Activated CD4-positive, alpha-beta memory T cell treated with anti-CD3 and anti-CD28 coated beads, Interleukin-2, amount 10 ng/mL, durations not matched to agents 7 days and 5 days (primary cell): ENCODE results near the gene ZNF500. TPM values are rescaled to one million over a fixed set of nuclear protein-coding genes. Genes with fewer than 3 reads are reported as not detected.
A peak's percentile ranks its signal among the peaks of the same experiment; 100 is the strongest.
"Not testable (repeated sequence)": the region's sequence is repeated elsewhere in the genome, so short reads cannot be mapped to it uniquely, and the experiment has no call there.

Experiments used
- CTCF ChIA-PET: fragments of 350-600 bp; sonication (Branson Sonifier 250); formaldehyde crosslinking; loops from one replicate; lab custom pipeline; 2021; ENCODE audit warnings: antibody characterized with exemption, inconsistent platforms; lab: Charles Lee
- POLR2A ChIA-PET: fragments of 350-600 bp; sonication (Branson Sonifier 250); formaldehyde crosslinking; loops from one replicate; lab custom pipeline; 2021; ENCODE audit warnings: antibody characterized with exemption; lab: Charles Lee
- DNase-seq: peaks from one replicate; pipeline ENCODE4 v3.0.0-alpha.2; 2020
- H3K27ac Mint-ChIP-seq: one replicate; pipeline ENCODE4 v1.8.0; 2021; ENCODE audit warnings: mild to moderate bottlenecking, mixed read lengths
- H3K27me3 Mint-ChIP-seq: one replicate; pipeline ENCODE4 v1.8.0; 2021; ENCODE audit warnings: mixed read lengths
- H3K36me3 Mint-ChIP-seq: one replicate; pipeline ENCODE4 v1.8.0; 2021; ENCODE audit warnings: low read depth, mixed read lengths
- H3K4me1 Mint-ChIP-seq: one replicate; pipeline ENCODE4 v1.8.0; 2021; ENCODE audit warnings: mixed read lengths
- H3K4me3 Mint-ChIP-seq: one replicate; pipeline ENCODE4 v1.8.0; 2021; ENCODE audit warnings: mild to moderate bottlenecking, mixed read lengths
- H3K9me3 Mint-ChIP-seq: one replicate; pipeline ENCODE4 v1.8.0; 2021; ENCODE audit warnings: mixed read lengths
- total RNA-seq, 2 experiments: library from RNA; stranded (reverse); gene quantifications; one replicate each; pipeline ENCODE4 v1.2.3, GENCODE V29; 2021

ZNF500 gene
- total RNA-seq, 2 experiments from 2014 or later = 14.7 to 15.3 TPM

GRCh38 chr16:4745274-4745569 lies 21.7 kb downstream of the ZNF500 start:
- CTCF ChIA-PET = no interaction called here
- no peak for DNase-seq
- POLR2A ChIA-PET = no interaction called here

DNA sequence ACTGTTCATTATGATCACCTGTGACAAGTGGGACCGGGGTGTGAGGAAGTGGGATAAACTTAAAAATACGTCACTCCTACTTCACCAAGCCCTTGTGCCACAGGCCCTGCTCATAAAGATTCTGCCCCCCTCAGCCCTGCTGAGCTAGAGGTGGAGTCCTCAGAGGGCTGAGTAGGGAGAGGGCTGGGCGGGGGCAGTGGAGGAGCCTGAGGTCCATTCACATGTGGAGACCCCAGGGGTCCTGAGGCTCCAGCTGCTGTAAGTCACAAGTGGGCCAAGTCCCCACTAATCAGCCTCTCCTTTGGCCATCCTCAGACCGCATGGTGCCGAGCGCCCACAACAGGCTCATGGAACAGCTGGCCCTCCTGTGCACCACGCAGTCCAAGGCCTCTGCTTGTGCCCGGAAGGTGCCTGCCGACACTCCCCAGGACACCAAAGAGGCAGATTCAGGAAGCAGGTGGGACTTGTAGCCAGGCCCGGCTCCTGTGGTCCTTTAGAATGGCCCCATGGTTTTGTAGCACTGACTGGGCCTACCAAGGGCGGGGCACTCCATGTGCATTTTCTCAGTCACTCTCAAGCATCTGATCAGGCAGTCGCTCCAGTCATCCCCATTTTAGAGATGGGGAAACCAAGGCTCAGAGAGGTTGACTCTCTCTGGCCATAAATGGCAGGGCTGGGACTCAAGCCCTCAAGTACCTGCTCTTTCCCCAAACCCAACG lies 22.2 kb downstream of the ZNF500 start:
- peaks cover 12% of the 10 kb centered on the region for H3K4me1 Mint-ChIP-seq
- H3K9me3 Mint-ChIP-seq = no peaks in the 10 kb centered on the region
- H3K27me3 Mint-ChIP-seq = no peaks in the 10 kb centered on the region
- no peak overlapping the region for H3K4me3 Mint-ChIP-seq
- no peaks in the 10 kb centered on the region for H3K36me3 Mint-ChIP-seq
- no peak overlapping the region for H3K27ac Mint-ChIP-seq
- ChIA-PET POLR2A (no interaction called here), CTCF (no interaction called here)
- no peak for DNase-seq

More at GRCh38 chr16:4745274-4745569, 21.7 kb downstream of the ZNF500 start:
- Mint-ChIP-seq H3K4me1 (peaks cover 12% of the 10 kb centered on the region), H3K27me3 (no peaks in the 10 kb centered on the region), H3K4me3 (no peak overlapping the region), H3K27ac (no peak overlapping the region), H3K9me3 (no peaks in the 10 kb centered on the region), H3K36me3 (no peaks in the 10 kb centered on the region)

- Mint-ChIP-seq H3K36me3 (no peaks in the 10 kb centered on the region), H3K9me3 (no peaks in the 10 kb centered on the region), H3K27me3 (no peaks in the 10 kb centered on the region), H3K4me1 (peaks cover 12% of the 10 kb centered on the region), H3K27ac (no peak overlapping the region), H3K4me3 (no peak overlapping the region)
- ChIA-PET CTCF (no interaction called here), POLR2A (no interaction called here)
- DNase-seq = no peak
Measured at GRCh38 chr16:4743226-4743878, 23.6 kb downstream of the ZNF500 start.

GRCh38 chr16:4738370-4738769 lies 28.6 kb downstream of the ZNF500 start:
- H3K36me3 Mint-ChIP-seq, H3K9me3 Mint-ChIP-seq, DNase-seq, POLR2A ChIA-PET, H3K4me3 Mint-ChIP-seq, H3K27me3 Mint-ChIP-seq, H3K27ac Mint-ChIP-seq: not testable (repeated sequence)
- CTCF ChIA-PET = interaction anchor here (0.6 kb wide), 1 partner anchor 300 kb away, joined by 3 read pairs; no protein-coding TSS in a partner anchor
- peaks cover 20% of the 10 kb centered on the region for H3K4me1 Mint-ChIP-seq

GRCh38 chr16:4737545-4737944 lies 29.4 kb downstream of the ZNF500 start:
- ChIA-PET POLR2A (no interaction called here), CTCF (no interaction called here)
- Mint-ChIP-seq H3K27ac (no peak overlapping the region), H3K27me3 (no peaks in the 10 kb centered on the region), H3K9me3 (no peaks in the 10 kb centered on the region), H3K36me3 (no peaks in the 10 kb centered on the region), H3K4me3 (no peak overlapping the region), H3K4me1 (peaks cover 21% of the 10 kb centered on the region)
- no peak for DNase-seq

GRCh38 chr16:4736546-4736945 lies 30.4 kb downstream of the ZNF500 start:
- Mint-ChIP-seq H3K4me3 (no peak overlapping the region), H3K27me3 (no peaks in the 10 kb centered on the region), H3K4me1 (peaks cover 24% of the 10 kb centered on the region), H3K9me3 (no peaks in the 10 kb centered on the region), H3K27ac (no peak overlapping the region), H3K36me3 (no peaks in the 10 kb centered on the region)
- DNase-seq = no peak
- ChIA-PET CTCF (interaction anchor here (0.6 kb wide), 1 partner anchor 233 kb away, joined by 3 read pairs; no protein-coding TSS in a partner anchor), POLR2A (no interaction called here)

- Mint-ChIP-seq H3K4me1 (peaks cover 24% of the 10 kb centered on the region), H3K27ac (peak overlapping the region; percentile 78), H3K9me3 (no peaks in the 10 kb centered on the region), H3K27me3 (no peaks in the 10 kb centered on the region), H3K4me3 (peak overlapping the region; percentile 78), H3K36me3 (no peaks in the 10 kb centered on the region)
- peak; percentile 94 for DNase-seq
- ChIA-PET POLR2A (interaction anchor here (1.0 to 2.4 kb wide), 22 partner anchors 11 to 482 kb away, joined by 3 to 24 read pairs (median 6); partner anchors contain the start of genes CDIP1, CORO7, GLYR1 and NAGPA), CTCF (interaction anchor here (0.7 to 2.3 kb wide), 15 partner anchors 11 to 1704 kb away, joined by 3 to 12 read pairs (median 6); partner anchors contain the start of genes GLYR1, MGRN1, NUDT16L1 and ROGDI)
Measured at GRCh38 chr16:4734730-4735535, 32.0 kb downstream of the ZNF500 start.

GRCh38 chr16:4734063-4734729 lies 32.8 kb downstream of the ZNF500 start, which contains the start of the genes ANKS3 and DNAAF8:
Gene ANKS3 (minus strand): TSS chr16:4734271. CDS start chr16:4730149, 4,122 bp downstream.
Gene DNAAF8 (plus strand): TSS chr16:4734537. CDS start chr16:4736515, 1,978 bp downstream.
- ChIA-PET CTCF (interaction anchor here (0.5 to 2.3 kb wide), 17 partner anchors 10 to 1703 kb away, joined by 3 to 12 read pairs (median 4); partner anchors contain the start of genes GLYR1, MGRN1, NUDT16L1 and ROGDI), POLR2A (interaction anchor here (1.0 to 2.4 kb wide), 21 partner anchors 10 to 481 kb away, joined by 3 to 24 read pairs (median 6); partner anchors contain the start of genes CDIP1, CORO7, GLYR1 and NAGPA)
- H3K36me3 Mint-ChIP-seq = no peaks in the 10 kb centered on the region
- peak within 1 kb of the TSS; percentile 78 for H3K4me3 Mint-ChIP-seq
- no peaks in the 10 kb centered on the region for H3K9me3 Mint-ChIP-seq
- peak; percentile 81 for DNase-seq
- no peaks in the 10 kb centered on the region for H3K27me3 Mint-ChIP-seq
- peak within 1 kb of the TSS; percentile 78 for H3K27ac Mint-ChIP-seq
- peaks cover 24% of the 10 kb centered on the region for H3K4me1 Mint-ChIP-seq

- Mint-ChIP-seq H3K4me1 (peaks cover 24% of the 10 kb centered on the region), H3K27ac (peak overlapping the region; percentile 61), H3K9me3 (no peaks in the 10 kb centered on the region), H3K27me3 (no peaks in the 10 kb centered on the region), H3K36me3 (no peaks in the 10 kb centered on the region), H3K4me3 (peak overlapping the region; percentile 78)
- DNase-seq = no peak
- POLR2A ChIA-PET = interaction anchor here (1.3 to 2.4 kb wide), 16 partner anchors 10 to 462 kb away, joined by 3 to 24 read pairs (median 6); partner anchors contain the start of genes CORO7, GLYR1, NAGPA and NUDT16L1
- CTCF ChIA-PET = interaction anchor here (0.5 to 2.3 kb wide), 10 partner anchors 14 to 246 kb away, joined by 3 to 12 read pairs (median 8); partner anchors contain the start of genes ROGDI and ZNF500
Measured at GRCh38 chr16:4733747-4734062, 33.3 kb downstream of the ZNF500 start.

- peak overlapping the region; percentile 78 for H3K4me3 Mint-ChIP-seq
- no peak for DNase-seq
- peaks cover 24% of the 10 kb centered on the region for H3K4me1 Mint-ChIP-seq
- H3K9me3 Mint-ChIP-seq = no peaks in the 10 kb centered on the region
- H3K27me3 Mint-ChIP-seq = no peaks in the 10 kb centered on the region
- H3K36me3 Mint-ChIP-seq = no peaks in the 10 kb centered on the region
- POLR2A ChIA-PET = interaction anchor here (1.6 to 2.4 kb wide), 8 partner anchors 34 to 301 kb away, joined by 5 to 24 read pairs (median 8); partner anchors contain the start of genes GLYR1, NAGPA, NUDT16L1 and ROGDI
- H3K27ac Mint-ChIP-seq = peak overlapping the region; percentile 61
- CTCF ChIA-PET = interaction anchor here (1.3 to 2.3 kb wide), 4 partner anchors 16 to 227 kb away, joined by 3 to 12 read pairs (median 10); no protein-coding TSS in a partner anchor
Measured at GRCh38 chr16:4733211-4733742, 33.7 kb downstream of the ZNF500 start.

DNA sequence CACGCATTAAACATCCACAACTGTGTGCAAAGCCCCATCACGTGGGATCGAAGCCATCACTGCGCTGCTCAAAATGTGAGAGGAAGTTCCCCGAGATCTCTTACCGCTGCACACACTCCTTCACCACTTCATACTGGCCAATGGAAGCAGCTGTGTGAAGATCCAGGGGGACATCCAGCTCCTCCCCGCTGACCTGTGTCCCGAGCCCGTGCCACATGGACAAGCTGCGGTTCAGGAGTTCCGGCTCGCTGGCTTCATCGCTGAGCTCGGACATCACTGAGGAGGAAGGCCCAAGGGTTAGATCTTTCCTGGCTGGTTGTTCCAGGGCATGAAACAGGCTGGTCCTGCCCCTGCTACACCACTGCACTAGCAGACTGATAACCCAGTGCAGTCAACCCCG lies 37.1 kb downstream of the ZNF500 start:
- Mint-ChIP-seq H3K27ac (no peak overlapping the region), H3K9me3 (no peaks in the 10 kb centered on the region), H3K36me3 (peaks cover 2% of the 10 kb centered on the region), H3K4me1 (peaks cover 18% of the 10 kb centered on the region), H3K27me3 (no peaks in the 10 kb centered on the region), H3K4me3 (no peak overlapping the region)
- DNase-seq = no peak
- ChIA-PET CTCF (no interaction called here), POLR2A (no interaction called here)

DNA sequence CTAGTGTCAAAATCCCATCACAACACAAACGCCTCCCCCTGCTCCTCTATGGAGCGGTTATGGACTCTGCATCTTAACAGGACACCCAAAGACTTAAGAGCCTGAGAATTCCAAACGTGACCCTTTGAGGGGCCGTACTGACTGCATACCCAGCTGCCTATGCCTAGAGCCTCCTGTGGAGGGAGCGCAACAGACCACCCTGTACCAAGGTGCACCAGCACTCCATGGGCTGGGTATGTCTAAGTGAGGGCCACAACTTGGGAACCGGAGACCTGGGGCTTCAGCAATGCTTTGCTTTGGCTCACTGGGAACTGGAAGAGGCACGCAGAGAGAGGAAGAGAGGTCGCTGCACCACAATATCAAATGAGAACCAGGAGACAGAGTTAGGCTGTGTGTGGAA lies 38.3 kb downstream of the ZNF500 start:
- Mint-ChIP-seq H3K9me3 (no peaks in the 10 kb centered on the region), H3K4me3 (no peak overlapping the region), H3K27ac (no peak overlapping the region), H3K27me3 (no peaks in the 10 kb centered on the region), H3K36me3 (peaks cover 2% of the 10 kb centered on the region), H3K4me1 (peaks cover 13% of the 10 kb centered on the region)
- POLR2A ChIA-PET = interaction anchor here (0.6 kb wide), 1 partner anchor 14 kb away, joined by 3 read pairs; no protein-coding TSS in a partner anchor
- no peak for DNase-seq
- CTCF ChIA-PET = no interaction called here
